Brain pericyte (primary cell): ENCODE data around the gene INSRR.

ENCODE experiments used
- DNase-seq: peaks from one replicate; pipeline ENCODE4 v3.0.0-alpha.2; 2012; ENCODE audit warnings: low read depth, low spot score

The INSRR gene

DNA sequence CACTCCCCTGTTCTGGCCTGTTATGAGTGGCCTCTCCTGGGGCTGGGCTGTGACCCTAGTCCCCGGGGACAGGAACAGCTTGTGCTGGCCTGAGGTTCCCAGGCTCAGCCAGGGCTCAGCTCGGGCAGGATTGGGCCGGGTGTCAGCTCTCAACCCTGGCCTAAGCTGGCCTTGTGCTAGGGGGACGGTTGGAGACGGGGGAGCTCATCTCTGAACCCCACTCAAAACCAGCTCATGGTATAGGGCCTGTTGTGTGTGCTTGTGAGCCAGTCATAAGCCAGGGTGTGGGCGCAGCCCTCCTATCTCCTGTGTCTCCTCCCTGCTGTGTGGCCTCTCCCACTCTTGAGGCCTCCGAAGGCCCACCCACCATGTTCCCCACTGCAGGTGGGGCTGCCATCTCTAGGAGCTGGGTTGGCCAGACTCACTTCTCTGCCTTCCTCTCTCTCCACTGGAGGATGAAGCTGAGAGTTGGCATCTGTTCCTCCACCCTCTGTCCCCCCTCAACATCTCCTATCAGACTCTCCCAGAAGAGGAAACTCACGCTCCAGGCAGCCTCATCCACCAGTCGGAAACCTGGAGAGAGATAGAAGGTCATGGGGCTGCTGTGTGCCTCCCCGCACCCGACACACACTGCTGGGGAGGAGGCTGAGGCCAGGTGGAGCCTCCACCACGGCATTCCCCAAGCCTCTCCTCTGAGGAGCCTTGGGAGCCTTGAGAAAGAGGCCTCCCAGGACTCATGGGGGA, 36.0 kb upstream of the INSRR start:
- DNase-seq = no peak

DNA sequence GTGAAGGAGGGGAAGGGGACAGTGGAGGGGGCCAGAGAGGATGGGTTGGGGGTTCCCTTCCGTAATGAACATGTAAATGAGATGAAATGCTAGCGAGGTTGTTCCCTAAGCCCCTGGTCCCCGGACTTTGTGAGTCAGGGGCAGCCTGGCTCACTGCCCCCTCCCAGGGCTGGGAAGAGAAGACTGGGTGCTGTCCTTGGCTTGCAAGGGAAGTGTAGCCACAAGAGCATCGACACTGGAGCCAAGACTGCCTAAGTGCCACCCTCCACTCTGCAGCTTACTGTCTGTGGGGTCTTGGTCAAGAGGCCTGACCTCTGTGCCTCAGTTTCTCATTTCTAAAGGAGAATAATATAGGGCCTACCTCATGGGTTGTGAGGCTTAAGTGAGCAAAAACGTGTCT, 35.1 kb upstream of the INSRR start:
- DNase-seq = no peak

DNA sequence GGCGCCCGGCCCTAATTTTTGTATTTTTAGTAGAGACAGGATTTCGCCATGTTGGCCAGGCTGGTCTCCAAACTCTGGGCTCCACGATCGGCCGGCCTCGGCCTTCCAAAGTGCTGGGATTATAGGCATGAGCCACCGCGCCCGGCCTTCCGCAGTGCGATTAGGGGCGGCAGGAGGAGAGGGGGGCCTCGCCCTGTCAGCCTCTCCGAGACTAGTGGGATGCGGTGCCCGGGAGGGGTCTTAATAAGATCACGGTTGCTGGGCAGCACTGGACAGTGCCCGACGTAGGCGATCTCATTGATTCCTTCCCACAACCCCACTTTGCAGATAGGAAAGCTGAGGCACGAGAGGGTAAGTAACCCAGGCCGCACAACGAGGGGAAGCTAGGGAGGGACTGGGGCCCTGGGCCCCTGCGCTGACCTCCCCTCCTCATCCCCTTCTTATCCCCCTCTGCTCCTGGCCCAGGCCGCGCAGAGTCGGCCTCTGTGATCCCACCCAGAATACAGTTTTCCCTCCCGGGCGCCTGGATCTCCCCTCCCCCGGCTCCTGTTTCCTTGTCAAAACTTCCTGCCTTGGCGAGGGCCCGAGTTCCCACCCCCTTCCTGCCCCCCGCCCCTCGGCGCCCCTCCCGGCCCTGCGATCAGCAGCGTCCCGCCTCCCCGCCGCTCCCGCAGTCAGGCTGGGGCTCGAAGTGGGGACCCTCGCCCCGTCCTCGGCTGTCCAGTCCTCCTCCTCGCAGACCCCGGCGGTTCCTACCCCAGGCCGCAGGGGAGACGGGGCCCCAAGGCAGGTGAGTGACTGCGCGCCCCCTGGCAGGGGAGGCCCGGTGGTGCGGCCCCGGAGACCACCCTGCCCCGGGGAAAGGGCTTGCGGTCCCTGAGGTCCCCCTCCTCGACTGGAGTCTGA, 34.4 kb upstream of the INSRR start, which contains the start of gene PEAR1:
Gene PEAR1 (plus strand): TSS at position 671 of the 906 bp plus-strand sequence. CDS start 10,209 bp downstream, outside the sequence.
- DNase-seq = no peak

DNA sequence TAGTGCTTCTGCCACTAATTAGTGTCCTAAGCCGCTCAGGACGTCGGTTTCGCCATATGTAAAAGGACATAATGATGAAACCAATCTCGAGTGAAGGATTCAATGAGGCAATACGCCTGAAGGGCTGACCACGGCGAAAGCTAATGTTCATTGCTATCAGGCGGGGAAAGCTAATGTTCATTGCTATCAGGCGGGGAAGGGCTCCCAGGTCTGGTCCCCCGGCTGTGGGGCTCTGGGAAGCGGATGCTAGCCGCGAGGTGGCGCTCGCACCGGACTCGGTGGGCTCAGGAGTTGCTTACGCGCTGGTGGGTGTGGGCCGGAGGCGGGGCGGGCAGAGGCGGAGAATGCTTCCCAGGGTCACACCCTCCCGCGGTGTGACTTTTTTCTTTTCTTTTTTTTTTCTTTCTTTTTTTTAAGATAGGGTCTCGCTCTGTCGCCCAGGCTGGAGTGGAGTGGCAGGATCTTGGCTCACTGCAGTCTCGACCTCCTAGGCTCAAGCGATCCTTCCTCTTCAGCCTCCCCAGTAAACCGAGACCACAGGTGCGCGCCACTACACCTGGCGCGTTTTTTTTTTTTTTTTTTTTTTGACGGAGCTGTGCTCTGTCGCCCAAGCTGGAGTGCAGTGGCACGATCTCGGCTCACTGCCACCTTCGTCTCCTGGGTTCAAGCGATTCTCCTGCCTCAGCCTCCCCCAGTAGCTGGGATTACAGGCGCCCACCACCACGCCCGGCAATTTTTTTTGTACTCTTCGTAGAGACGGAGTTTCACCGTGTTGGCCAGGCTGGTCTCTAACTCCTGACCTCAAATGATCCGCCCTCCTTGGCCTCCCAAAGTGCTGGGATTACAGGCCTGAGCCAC, 33.5 kb upstream of the INSRR start:
- peak; percentile 62 for DNase-seq

DNA sequence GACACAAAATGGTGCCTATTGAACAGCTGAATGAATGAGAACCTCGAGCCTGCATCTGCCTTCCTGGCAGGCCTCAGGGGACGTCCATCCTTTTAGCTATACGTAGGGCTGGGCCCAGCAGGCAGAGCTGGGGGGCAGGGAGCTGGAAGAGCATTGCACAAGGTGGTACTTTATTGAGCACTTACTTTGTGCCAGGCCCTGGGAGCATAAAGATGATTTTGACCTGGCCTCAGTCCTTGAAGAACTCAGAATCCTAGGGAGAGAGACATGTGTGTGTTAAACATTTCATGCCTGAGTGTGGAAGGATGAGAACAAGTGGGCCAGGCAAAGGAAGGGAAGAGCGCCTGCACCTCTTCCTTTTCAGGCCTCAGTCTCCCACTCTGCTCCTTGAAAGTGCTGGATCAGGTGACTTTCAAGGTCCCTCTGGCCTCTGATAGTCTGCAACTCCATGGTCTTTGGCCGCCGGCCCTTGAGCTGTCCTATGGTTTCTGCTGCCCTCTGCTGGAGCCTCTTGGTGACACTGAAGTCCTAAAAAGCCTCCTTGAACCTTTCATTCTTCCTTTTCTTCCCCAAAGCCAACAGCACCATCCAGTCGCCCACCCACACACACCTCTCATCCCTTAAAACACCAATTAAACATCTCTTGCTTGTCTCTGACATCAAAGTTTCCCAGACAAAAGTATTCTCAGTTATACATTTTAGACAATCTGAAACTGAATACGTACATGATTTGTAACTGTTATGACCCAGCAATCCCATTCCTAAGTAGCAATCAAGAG, 31.1 kb upstream of the INSRR start:
- no peak for DNase-seq

DNA sequence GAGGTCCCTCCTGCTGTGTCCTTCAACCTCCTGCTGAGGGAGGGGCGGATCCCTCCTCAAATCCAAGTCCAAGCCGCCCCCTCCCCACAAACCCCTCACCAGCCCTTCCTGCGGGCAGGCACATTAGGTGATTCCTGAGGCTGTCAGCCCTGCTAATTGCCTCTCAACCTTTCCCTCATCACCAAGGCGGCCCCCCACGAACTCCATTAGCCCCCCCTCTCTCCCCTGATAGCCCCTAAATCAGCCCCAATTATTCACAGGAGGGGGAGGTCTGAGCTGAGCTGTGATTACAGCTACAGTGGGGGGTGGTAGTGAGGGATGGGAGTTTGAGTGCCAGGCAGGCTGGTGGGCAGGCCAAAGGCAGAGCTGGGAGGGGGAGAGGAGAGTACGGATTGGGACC, 28.8 kb upstream of the INSRR start:
- DNase-seq = no peak

DNA sequence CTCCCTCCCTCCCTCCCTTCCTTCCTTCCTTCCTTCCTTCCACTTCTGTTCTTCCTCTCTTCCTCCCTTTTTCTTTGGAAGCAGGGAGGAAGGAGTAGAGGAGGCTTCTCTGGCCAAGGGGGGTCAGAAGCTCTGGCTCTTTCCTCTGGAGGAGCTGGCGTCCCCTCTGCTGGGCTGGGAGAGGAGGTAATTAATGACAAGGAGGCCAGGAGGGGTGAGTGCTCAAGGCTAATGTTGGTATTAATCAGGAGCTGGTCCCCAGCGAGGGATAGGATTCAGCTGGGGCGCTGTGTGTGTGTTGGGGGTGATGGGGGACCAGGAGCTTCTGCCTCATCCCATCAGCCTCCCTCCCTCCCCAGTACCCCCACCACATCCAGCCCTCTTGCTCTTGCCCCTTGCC, 28.4 kb upstream of the INSRR start:
- DNase-seq = no peak

DNA sequence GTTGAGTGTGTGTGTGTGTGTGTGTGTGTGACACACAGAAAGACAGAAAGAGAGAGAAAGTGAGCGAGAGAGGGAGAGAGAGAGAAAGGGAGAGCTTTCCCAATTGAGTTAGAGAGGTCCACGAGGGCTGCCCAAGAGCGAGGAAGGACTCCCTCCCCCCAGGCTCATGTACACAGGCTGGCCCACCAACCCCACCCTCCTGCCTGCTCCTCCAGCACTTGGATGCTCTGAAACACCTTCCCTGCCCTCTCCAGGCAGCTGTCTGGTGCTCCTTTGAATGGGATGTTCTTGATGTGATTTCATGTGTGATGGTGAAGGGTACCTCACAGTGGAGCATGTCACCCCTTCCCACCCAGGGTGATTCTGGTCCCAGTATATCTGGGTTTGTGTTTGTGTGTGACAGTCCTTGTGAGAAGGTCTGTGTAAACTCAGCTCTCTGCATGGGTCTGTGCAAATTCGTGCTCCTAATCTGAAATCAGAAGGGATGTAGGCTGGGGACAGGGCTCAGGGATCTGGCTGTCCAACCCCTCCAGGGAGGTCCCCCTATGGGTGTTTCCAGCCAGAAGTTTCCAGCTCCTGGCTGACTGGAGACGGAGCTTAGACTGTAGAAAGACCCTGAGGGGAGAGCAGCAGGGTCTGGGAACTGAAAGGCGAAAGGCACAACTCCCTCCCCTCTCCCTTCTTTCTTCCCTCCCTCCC, 27.8 kb upstream of the INSRR start:
- no peak for DNase-seq

DNA sequence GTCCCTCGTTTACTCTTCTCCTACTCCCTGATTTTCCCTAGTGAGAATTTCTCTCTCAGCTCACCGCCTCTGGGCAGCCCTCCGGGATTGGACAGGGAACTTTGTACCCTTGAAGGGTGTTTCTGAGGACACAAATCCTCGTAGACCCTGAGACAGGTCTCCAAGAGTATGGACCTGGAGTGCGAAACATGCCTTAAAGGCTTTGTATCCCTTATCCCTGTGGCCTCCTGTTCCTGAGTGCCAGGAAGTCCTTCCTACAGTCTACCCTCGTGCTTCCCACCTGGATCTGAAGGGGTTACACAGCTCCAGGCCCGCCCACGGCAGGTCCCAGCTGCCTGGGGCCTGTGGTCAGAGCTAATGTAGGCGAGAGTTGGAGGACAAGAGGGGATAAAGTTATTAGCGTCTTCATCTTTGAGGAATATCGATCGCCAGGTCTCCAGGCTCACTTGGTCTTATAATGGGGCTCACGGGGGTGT, 27.0 kb upstream of the INSRR start:
- no peak for DNase-seq

DNA sequence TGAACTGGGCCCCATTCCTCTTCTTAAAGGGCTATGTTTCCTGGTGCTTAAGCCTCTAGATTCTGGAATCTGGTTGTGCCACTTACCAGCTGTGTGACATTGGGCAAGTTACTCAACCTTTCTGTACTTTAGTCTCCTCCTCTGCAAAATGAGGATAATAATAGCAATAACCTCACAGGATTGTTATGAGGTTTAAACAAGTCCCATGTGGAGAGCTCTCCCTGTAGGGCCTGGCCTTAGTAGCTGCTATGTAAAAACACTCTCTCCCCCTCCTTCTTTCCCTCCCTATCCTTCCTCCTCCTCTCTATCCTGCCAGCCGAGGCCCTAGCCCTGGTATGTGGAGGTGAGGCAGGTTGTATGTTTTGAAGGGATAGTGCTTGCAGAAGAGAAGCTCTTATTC, 26.4 kb upstream of the INSRR start:
- no peak for DNase-seq

DNA sequence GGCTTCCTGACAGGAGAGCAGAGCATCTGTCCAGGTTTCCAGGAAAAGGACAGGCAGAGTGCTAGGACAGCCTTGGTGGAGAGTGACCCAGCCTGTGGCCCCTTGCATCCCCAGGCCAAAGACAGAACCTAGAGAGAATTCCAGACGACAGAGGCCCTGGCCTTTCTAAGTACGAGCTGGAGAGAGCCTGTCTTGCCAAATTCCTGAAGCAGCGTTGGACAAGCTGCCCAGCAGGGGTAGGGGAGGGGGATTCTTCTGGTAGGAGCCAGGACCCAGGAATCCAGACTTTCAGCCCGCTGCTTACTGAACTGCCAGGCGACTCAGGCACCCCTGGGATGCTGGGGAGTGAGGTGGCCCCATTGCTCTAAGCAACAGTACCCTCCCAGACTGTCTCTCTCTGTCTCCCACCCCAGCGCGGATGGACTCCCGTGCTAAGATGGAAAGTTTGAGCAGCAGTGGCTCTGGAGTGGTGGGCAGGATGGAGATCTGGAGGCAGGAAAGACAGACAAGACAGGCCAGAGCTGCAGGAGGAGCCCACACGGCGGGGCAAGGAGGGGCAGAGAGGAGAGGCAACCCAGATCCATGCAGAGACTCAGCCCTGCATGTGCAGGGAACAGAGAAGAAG, 25.8 kb upstream of the INSRR start:
- no peak for DNase-seq

DNA sequence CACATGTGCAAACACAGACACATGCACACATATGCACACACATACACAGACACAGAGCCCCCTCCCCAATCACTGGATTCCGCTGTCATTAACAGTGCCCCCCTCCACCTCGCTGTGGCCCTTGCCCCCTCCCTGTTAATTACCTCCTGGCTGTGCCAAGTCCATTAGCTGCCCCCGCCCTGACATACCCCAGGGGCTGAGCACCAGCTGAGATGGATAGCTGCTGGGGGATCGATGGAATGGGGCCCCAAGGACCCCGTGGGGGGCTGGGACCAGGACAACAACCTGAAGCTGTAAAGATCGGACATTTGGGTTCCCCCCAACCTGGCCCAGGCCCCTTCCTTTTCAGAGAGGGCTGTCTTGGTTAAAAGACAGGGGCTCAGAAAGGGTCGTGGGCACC, 25.0 kb upstream of the INSRR start:
- DNase-seq = no peak

DNA sequence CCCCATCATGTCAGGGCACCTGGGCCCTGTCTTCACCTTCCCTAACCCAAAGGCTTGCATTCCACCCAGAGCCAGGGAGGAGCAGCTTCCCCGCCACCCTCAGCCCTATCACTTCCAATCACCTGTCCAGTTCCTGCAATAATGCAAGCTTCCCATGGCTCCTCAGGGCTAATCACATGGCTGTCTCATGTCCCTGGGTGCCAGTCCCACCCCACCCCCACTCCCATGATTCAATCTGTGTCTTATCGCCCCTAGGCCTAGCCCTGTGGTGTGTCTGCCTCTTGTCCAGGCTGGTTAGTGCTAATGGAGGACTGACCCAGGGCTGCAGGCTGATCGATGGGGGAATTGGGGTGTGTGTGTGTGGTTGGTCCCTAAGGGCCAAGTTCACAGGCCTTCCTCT, 23.6 kb upstream of the INSRR start:
- DNase-seq = no peak

DNA sequence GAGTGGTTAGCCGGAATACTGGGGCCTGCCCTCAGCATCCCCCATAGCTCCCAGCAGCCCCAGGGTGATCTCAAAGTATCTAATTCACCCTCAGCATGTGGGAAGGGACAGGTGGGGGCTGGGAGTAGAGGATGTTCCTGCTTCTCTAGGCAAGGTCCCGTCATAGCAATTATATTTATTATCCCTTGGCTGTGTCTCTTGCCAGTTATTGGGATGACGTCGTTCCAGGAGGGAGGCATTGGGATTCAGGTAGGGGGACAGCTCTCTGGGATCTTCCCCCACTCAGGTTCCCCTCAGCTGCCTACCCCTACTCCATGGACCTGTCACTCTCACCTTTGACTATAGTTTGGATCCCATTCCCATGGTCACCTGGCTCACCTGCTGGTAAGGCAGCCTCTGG, 22.7 kb upstream of the INSRR start:
- DNase-seq = no peak

DNA sequence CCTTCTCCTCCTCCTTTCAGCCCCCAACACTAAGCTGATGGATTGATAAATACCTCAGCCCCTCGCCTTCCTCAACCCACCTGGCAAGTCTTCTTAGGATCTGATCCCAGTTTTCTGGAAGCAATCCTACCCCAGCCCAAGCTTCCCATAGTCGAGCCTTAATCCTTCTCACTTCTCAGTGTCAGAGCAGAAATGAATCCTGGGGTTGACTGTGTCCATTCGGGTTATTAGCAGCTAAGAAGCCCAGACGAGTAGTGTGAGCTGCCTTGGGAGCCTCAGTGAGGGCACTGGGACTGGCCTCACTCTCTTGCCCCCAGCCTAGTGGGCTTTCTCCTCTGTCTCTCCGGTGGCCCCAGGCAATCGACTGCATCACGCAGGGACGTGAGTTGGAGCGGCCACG, 22.2 kb upstream of the INSRR start:
- DNase-seq = no peak

DNA sequence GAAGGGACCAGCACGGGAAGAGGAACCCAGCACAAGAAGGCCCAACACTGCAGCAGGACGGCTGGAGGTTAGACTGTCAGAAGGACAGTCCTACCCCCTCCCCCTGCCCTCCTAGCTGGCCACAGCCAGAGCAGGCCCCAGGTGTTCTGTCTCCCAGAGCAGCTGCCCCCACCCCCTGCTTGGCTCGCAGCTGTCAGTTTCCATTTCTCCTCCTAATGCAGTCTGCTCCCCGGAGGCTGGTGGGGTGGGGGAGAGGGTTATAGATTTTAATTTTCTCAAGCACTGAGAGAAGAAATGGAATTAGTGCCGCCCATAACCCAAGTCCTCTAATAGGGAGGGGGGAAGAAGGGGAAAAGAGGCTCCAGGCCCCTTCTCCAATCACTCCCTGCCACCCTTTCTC, 21.6 kb upstream of the INSRR start:
- no peak for DNase-seq

DNA sequence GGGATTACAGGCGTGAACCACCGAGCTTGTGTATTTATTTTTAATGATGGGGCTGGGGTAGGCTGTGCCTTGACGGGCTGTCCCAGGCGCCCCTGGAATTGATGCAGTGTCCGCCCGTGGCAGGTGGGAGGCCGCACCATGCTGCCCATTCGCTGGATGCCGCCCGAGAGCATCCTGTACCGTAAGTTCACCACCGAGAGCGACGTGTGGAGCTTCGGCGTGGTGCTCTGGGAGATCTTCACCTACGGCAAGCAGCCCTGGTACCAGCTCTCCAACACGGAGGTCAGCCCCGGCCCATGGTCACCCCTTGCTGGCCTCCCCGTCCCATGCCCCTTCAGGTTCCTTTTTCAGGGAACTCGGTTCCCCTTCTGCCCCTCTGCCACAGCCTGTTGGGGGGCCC, 21.0 kb upstream of the INSRR start:
- DNase-seq = no peak

DNA sequence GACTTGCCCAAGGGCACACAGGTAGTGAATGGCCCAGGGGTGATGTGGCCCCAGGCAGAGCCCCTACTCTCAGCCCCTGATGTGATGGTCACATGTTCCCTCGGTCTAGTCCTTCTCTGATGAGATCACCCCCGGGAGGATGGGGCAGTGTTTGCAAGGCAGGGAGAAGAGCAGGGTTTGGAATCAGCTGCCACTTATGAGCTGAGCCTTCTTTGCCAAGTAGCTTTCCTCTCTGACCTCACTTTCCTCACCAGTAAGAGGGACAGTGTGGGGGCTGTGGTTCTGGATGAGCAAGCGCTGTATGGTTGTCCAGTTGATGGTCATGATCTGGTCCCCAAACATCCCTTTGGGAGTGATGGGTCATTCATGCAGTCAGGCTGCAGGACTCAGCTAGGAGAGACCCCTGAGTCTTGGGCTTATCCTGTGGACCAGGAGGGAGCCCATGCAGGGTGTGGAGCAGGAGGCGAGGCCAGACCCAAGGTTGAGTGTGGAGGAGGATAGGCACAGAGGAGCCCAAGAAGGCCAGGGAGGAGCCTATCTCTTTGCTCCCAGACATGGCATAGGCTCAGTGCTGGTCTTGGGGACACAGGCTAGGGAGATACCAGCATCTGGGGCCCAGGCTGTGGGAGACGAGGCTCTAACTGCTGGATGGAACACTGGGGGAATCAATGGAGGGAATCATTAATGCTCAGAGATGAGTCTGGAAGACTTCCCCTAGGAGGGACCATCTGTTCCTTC, 18.7 kb upstream of the INSRR start:
- no peak for DNase-seq

DNA sequence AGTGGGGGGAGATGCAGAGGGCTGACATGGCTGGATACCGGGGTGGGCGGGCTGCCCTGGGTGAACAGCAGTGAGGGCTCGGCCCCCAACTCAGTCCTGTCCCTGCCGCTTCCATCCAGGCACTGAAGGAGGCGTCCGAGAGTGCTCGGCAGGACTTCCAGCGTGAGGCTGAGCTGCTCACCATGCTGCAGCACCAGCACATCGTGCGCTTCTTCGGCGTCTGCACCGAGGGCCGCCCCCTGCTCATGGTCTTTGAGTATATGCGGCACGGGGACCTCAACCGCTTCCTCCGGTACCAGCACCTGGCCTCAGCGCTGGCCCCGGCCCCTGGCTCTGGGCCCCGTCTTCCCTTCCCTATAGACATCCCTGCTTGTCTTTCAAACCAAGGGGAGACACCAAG, 17.4 kb upstream of the INSRR start:
- DNase-seq = no peak

DNA sequence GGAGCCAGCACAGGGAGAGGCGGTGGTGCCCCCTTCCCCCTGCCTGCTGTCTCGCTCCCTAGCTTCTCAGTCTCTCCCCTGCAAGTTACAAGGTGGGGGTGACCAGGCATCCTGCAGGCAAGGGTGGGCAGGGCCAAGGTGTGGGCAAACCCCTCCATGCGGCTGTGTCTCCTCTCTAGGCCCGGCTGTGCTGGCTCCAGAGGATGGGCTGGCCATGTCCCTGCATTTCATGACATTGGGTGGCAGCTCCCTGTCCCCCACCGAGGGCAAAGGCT, 16.4 kb upstream of the INSRR start:
- DNase-seq = no peak
